ENCODE measurements around the gene GFRA4. TPM values are rescaled to one million over a fixed set of nuclear protein-coding genes. Genes with fewer than 3 reads are reported as not detected.

Gene GFRA4
- total RNA-seq, 1 donor from 2014 or later = not detected

GRCh38 chr20:3661060-3661813 is 2.0 kb downstream of the GFRA4 start:
- TF ChIP-seq CTCF (IDR thresholded peaks at IDR 0.05; ENCODE audit: unreplicated experiment) = no peak
- peaks cover 52% of the 10 kb centered on the region for H3K27me3 Mint-ChIP-seq (ENCODE audit: low read depth)
- H3K9me3 Mint-ChIP-seq = no peaks in the 10 kb centered on the region
- no peak overlapping the region for H3K27ac Mint-ChIP-seq
- H3K4me1 Mint-ChIP-seq = peaks cover 14% of the 10 kb centered on the region
- no peaks in the 10 kb centered on the region for H3K36me3 Mint-ChIP-seq
- H3K4me3 Mint-ChIP-seq = no peak overlapping the region
- DNase-seq (ENCODE audit: low spot score in 2 of 2, unreplicated experiment in 2 of 2) = no peak

GRCh38 chr20:3660262-3661059 is 2.7 kb downstream of the GFRA4 start:
- Mint-ChIP-seq H3K4me1 (peaks cover 9% of the 10 kb centered on the region), H3K9me3 (no peaks in the 10 kb centered on the region), H3K27me3 (ENCODE audit: low read depth) (peaks cover 52% of the 10 kb centered on the region), H3K4me3 (no peak overlapping the region), H3K27ac (no peak overlapping the region), H3K36me3 (peaks cover 1% of the 10 kb centered on the region)
- no peak for TF ChIP-seq CTCF (IDR thresholded peaks at IDR 0.05; ENCODE audit: unreplicated experiment)
- peak in 1 of 2 experiments; percentile 37 for DNase-seq (ENCODE audit: low spot score in 2 of 2, unreplicated experiment in 2 of 2)

GRCh38 chr20:3659492-3660261 is 3.5 kb downstream of the GFRA4 start:
- DNase-seq (ENCODE audit: low spot score in 2 of 2, unreplicated experiment in 2 of 2) = peak in 1 of 2 experiments; percentile 36
- peak overlapping the region; percentile 28 for H3K4me3 Mint-ChIP-seq
- peaks cover 1% of the 10 kb centered on the region for H3K36me3 Mint-ChIP-seq
- H3K27me3 Mint-ChIP-seq (ENCODE audit: low read depth) = peaks cover 48% of the 10 kb centered on the region
- no peak overlapping the region for H3K27ac Mint-ChIP-seq
- H3K4me1 Mint-ChIP-seq = peaks cover 9% of the 10 kb centered on the region
- no peaks in the 10 kb centered on the region for H3K9me3 Mint-ChIP-seq
- no peak for TF ChIP-seq CTCF (IDR thresholded peaks at IDR 0.05; ENCODE audit: unreplicated experiment)

DNA sequence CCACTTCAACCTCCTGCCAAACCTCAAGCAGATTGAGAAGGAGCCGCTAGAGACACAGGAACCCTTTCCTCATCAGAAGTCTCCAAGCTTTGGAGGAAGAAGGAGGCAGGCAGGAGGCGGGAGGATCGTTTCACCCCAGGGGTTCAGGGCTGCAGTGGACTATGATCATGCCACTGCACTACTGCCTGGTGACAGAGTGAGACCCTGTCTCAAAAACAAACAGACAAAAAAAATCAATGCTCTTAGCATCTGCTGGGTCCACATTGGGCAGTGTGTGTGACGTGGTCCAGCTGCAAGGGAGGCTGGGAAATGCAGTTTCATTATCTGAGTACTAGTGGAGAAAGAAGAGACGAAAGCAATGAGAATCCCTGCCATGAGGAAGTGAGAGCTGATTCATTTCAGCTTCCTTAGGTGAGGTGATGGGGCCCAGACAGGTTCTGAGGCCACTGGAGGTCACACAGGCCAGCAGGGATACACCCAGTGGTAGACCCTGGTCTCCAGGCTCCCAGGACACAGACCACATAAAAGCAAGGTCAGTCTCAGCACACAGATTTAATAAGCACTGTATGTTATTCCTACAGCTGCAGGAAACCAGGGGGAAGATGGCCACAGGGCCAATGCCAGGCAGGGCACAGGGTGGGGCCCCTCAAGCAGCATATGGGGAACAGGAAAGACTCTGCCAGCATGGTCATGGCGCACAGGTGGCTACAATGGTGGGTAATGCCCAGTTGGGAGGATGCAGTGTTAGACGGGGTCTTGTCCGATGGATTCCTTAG is 4.3 kb downstream of the GFRA4 start:
- Mint-ChIP-seq H3K27ac (no peak overlapping the region), H3K9me3 (no peaks in the 10 kb centered on the region), H3K4me1 (peaks cover 14% of the 10 kb centered on the region), H3K4me3 (no peak overlapping the region), H3K36me3 (peaks cover 1% of the 10 kb centered on the region), H3K27me3 (ENCODE audit: low read depth) (peaks cover 46% of the 10 kb centered on the region)
- peak in 1 of 2 experiments; percentile 27 for DNase-seq (ENCODE audit: low spot score in 2 of 2, unreplicated experiment in 2 of 2)
- TF ChIP-seq CTCF (IDR thresholded peaks at IDR 0.05; ENCODE audit: unreplicated experiment) = no peak

Measured in mesothelial cell of epicardium (in vitro differentiated cells).